ENCODE measurements around the gene BIRC2. TPM values are rescaled to one million over a fixed set of nuclear protein-coding genes. Genes with fewer than 3 reads are reported as not detected.

The BIRC2 gene
- total and polyA plus RNA-seq, 9 of the 15 experiments (the other 6 are each of a cell fraction or from before 2014, with no cell fraction given): 14.3 to 45.9 (median 20.7) TPM

GRCh38 chr11:102393272-102393730 lies 46.3 kb downstream of the BIRC2 start (continued):
- TF ChIP-seq SOX6 (IDR thresholded peaks at IDR 0.05): no peak
- no peak for TF ChIP-seq HMGXB4 (CRISPR knock-in tag; IDR thresholded peaks at IDR 0.05)
- TF ChIP-seq NR2C2 (CRISPR knock-in tag; IDR thresholded peaks at IDR 0.05): no peak
- TF ChIP-seq NR2C2 (tag; IDR thresholded peaks at IDR 0.05): no peak
- TF ChIP-seq MCM5 (IDR thresholded peaks at IDR 0.05; ENCODE audit: low read depth): no peak

GRCh38 chr11:102395720-102396393 lies 48.8 kb downstream of the BIRC2 start:
- FAIRE-seq: peak; percentile 35
- ChIA-PET CTCF (ENCODE audit: low intra/inter-chr PET ratio) (no interaction called here), POLR2A (interaction anchor here (0.9 kb wide), 1 partner anchor 54 kb away, joined by 4 read pairs; no protein-coding TSS in a partner anchor)
- H3K27me3 ChIP-seq (ENCODE audit: control insufficient read depth in 2 of 2, insufficient read depth in 2 of 2, low read length in 2 of 2): no peaks in the 10 kb centered on the region
- no peak for ATAC-seq
- no peak for TF ChIP-seq RBM15 (IDR thresholded peaks at IDR 0.05; ENCODE audit: insufficient read depth, low read length)
- WGBS (ENCODE audit: insufficient coverage, low coverage, missing lambda C conversion rate): 83% methylated on average over 5 of the region's 6 CpGs
- in situ Hi-C loops (cut with MboI) (loop anchor here (10.0 kb wide), 1 partner anchor 99 kb away; no protein-coding TSS in a partner anchor), intact Hi-C loops (cut with micrococcal nuclease) (no loop called here)
- no peaks in the 10 kb centered on the region for H4K20me1 ChIP-seq (replicated peaks; ENCODE audit: control insufficient read depth, insufficient read depth, low read length)
- H3K9me3 ChIP-seq (replicated peaks; ENCODE audit: control insufficient read depth, insufficient read depth, low read depth, low read length): no peaks in the 10 kb centered on the region
- no peak overlapping the region for H3K27ac ChIP-seq (ENCODE audit: extremely low read depth, low read depth, low read length)
- peaks cover 55% of the 10 kb centered on the region for H3K36me3 ChIP-seq (ENCODE audit: control insufficient read depth, insufficient read depth, low read length)
- H3K9me1 ChIP-seq (ENCODE audit: control insufficient read depth, insufficient read depth, low read length): no peaks in the 10 kb centered on the region
- H3K79me2 ChIP-seq (ENCODE audit: control insufficient read depth, insufficient read depth, low read length): no peaks in the 10 kb centered on the region
- H3K4me2 ChIP-seq (ENCODE audit: insufficient read depth, low read length): no peak overlapping the region
- H3K4me3 ChIP-seq: no peak overlapping the region
- no peak for DNase-seq (ENCODE audit: extremely low read depth in 1 of 4, low spot score in 3 of 4)
- no peak overlapping the region for H2AFZ ChIP-seq (ENCODE audit: low read depth, low read length)
- no TSS peak for BruUV-seq (replicated peaks)
- no peak overlapping the region for H3K9ac ChIP-seq (ENCODE audit: insufficient read depth in 1 of 2, low read depth in 2 of 2, low read length in 2 of 2)
- H3K4me1 ChIP-seq (replicated peaks in 1 of 2; ENCODE audit: control insufficient read depth in 2 of 2, insufficient read depth in 2 of 2, low read length in 2 of 2): peaks cover 0 to 3% of the 10 kb centered on the region in 2 experiments; a peak in 1 of 5 replicates

Measured in K562 (cell line).